Sigmoid colon (tissue), 3 donors: ENCODE data around the gene RPGR.

Experiments
- CTCF ChIP-seq, 4 experiments: fragments of 450-650 bp in 3 of 4; fragments of 200-600 bp in 1 of 4; IDR thresholded peaks; one replicate each; pipeline ENCODE4 v1.5.1; 2016 to 2019; ENCODE audit warnings: antibody characterized with exemption in 4 of 4, mild to moderate bottlenecking in 3 of 4, moderate library complexity in 2 of 4
- POLR2A ChIP-seq, 2 donors: fragments of 450-650 bp; IDR thresholded peaks; one replicate each; pipeline ENCODE4 v1.6.1; 2016; ENCODE audit warnings: antibody characterized with exemption in 2 of 2, mild to moderate bottlenecking in 2 of 2, moderate library complexity in 2 of 2

- TF ChIP-seq CTCF (IDR thresholded peaks at IDR 0.05) (no peak), POLR2A (IDR thresholded peaks at IDR 0.05) (no peak)
Measured at GRCh38 chrX:38221391-38221929, 105.8 kb downstream of the RPGR start.
